Activated naive CD8-positive, alpha-beta T cell (primary cell): ENCODE data around the gene HEATR9.

Experiments
- H3K27ac Mint-ChIP-seq: one replicate; pipeline ENCODE4 v1.8.0; 2021; ENCODE audit warnings: mixed read lengths
- H3K27me3 Mint-ChIP-seq: one replicate; pipeline ENCODE4 v1.8.0; 2021; ENCODE audit warnings: mixed read lengths
- H3K36me3 Mint-ChIP-seq: one replicate; pipeline ENCODE4 v1.8.0; 2021; ENCODE audit warnings: mixed read lengths
- H3K4me1 Mint-ChIP-seq: one replicate; pipeline ENCODE4 v1.8.0; 2021; ENCODE audit warnings: low read depth, mixed read lengths
- H3K4me3 Mint-ChIP-seq: one replicate; pipeline ENCODE4 v1.8.0; 2021; ENCODE audit warnings: mild to moderate bottlenecking, mixed read lengths
- H3K9me3 Mint-ChIP-seq: one replicate; pipeline ENCODE4 v1.8.0; 2021; ENCODE audit warnings: low read depth, mixed read lengths

Gene HEATR9

GRCh38 chr17:35816723-35817122 lies 52.0 kb downstream of the HEATR9 start:
- Mint-ChIP-seq H3K27me3 (no peaks in the 10 kb centered on the region), H3K27ac (no peak overlapping the region), H3K4me1 (peaks cover 61% of the 10 kb centered on the region), H3K36me3 (peaks cover 2% of the 10 kb centered on the region), H3K9me3 (no peaks in the 10 kb centered on the region), H3K4me3 (no peak overlapping the region)

GRCh38 chr17:35812456-35812855 lies 56.2 kb downstream of the HEATR9 start:
- H3K27ac Mint-ChIP-seq: no peak overlapping the region
- peak overlapping the region; percentile 59 for H3K4me3 Mint-ChIP-seq
- no peaks in the 10 kb centered on the region for H3K27me3 Mint-ChIP-seq
- H3K36me3 Mint-ChIP-seq: peaks cover 2% of the 10 kb centered on the region
- no peaks in the 10 kb centered on the region for H3K9me3 Mint-ChIP-seq
- H3K4me1 Mint-ChIP-seq: peaks cover 71% of the 10 kb centered on the region

GRCh38 chr17:35811759-35812158 lies 56.9 kb downstream of the HEATR9 start:
- H3K4me1 Mint-ChIP-seq: peaks cover 71% of the 10 kb centered on the region
- H3K9me3 Mint-ChIP-seq: no peaks in the 10 kb centered on the region
- peak overlapping the region; percentile 59 for H3K4me3 Mint-ChIP-seq
- H3K27me3 Mint-ChIP-seq: no peaks in the 10 kb centered on the region
- no peak overlapping the region for H3K27ac Mint-ChIP-seq
- H3K36me3 Mint-ChIP-seq: peaks cover 2% of the 10 kb centered on the region

- Mint-ChIP-seq H3K27ac (peak overlapping the region; percentile 99), H3K4me1 (peaks cover 61% of the 10 kb centered on the region), H3K4me3 (peak overlapping the region; percentile 97), H3K36me3 (peaks cover 2% of the 10 kb centered on the region), H3K9me3 (no peaks in the 10 kb centered on the region), H3K27me3 (no peaks in the 10 kb centered on the region)
Observed at GRCh38 chr17:35809855-35810461, 58.7 kb downstream of the HEATR9 start.

- Mint-ChIP-seq H3K4me1 (peaks cover 62% of the 10 kb centered on the region), H3K27me3 (no peaks in the 10 kb centered on the region), H3K27ac (peak within 1 kb of the TSS; percentile 99), H3K4me3 (peak within 1 kb of the TSS; percentile 97), H3K36me3 (peaks cover 2% of the 10 kb centered on the region), H3K9me3 (no peaks in the 10 kb centered on the region)
Observed at GRCh38 chr17:35808962-35809854, 59.5 kb downstream of the HEATR9 start, which contains the start of gene TAF15. Gene TAF15, plus strand, starts transcription at chr17:35809484. Its CDS starts 86 bp downstream, at chr17:35809570.

- H3K27ac Mint-ChIP-seq: peak overlapping the region; percentile 99
- H3K27me3 Mint-ChIP-seq: no peaks in the 10 kb centered on the region
- H3K4me3 Mint-ChIP-seq: peak overlapping the region; percentile 97
- peaks cover 57% of the 10 kb centered on the region for H3K4me1 Mint-ChIP-seq
- peaks cover 2% of the 10 kb centered on the region for H3K36me3 Mint-ChIP-seq
- no peaks in the 10 kb centered on the region for H3K9me3 Mint-ChIP-seq
Observed at GRCh38 chr17:35808240-35808961, 60.3 kb downstream of the HEATR9 start.

GRCh38 chr17:35807371-35808144 lies 61.1 kb downstream of the HEATR9 start:
- H3K4me3 Mint-ChIP-seq: peak overlapping the region; percentile 97
- peaks cover 59% of the 10 kb centered on the region for H3K4me1 Mint-ChIP-seq
- no peaks in the 10 kb centered on the region for H3K9me3 Mint-ChIP-seq
- peaks cover 2% of the 10 kb centered on the region for H3K36me3 Mint-ChIP-seq
- H3K27ac Mint-ChIP-seq: peak overlapping the region; percentile 99
- no peaks in the 10 kb centered on the region for H3K27me3 Mint-ChIP-seq
